ENCODE results near the gene IQCC.
"Not testable (repeated sequence)": the region's sequence is repeated elsewhere in the genome, so short reads cannot be mapped to it uniquely, and the experiment has no call there.

Gene IQCC

DNA sequence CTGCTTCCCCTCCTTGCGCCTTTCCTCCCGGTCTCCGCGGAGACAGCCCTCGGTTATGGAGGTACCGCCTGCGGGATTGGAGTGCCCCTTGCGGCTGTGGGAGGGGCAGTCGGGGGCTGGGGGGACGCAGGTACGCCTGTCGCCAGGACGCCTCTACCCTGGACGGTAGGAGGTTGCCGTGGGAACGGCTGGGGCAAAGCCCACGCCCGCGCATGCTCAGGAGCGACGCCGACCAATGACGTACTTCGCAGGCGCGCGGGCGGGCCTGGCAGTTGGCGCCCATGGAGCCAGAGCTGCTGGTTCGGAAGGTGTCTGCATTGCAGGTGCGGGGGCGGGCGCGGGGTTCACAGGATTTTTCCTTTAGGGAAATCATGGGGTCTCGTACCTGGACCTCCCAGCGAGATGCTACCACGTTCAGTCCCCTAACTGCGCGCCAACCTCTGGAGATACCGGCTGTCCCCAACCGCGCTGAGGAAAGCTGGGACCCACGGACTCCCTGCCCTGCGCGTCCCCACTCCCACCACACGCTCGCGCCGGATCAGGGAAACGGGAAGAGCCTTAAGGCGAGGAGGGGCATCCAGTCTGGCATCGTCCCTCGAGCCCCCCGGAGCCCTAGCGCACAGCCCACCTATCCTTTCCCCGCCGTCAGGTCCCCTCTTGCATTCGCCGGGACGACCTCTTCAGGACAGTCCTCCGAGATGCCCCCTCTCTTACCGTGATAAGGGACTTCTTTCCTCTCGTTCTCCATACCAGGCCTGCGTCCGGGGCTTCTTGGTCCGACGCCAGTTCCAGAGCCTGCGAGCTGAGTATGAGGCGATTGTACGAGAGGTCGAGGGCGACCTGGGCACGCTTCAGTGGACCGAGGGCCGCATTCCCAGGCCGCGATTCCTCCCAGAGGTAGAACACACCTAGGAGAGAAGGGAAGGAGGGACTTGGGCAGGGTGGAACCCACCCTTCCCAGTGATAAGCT, at the start of gene IQCC:
IQCC (plus strand) TSS at position 271 of the 970 bp plus-strand sequence; CDS start at position 282, 11 bp downstream.
- intact Hi-C loops (cut with DNase I) = no loop called here
- peak; percentile 78 to 98 (median 86) for DNase-seq

DNA sequence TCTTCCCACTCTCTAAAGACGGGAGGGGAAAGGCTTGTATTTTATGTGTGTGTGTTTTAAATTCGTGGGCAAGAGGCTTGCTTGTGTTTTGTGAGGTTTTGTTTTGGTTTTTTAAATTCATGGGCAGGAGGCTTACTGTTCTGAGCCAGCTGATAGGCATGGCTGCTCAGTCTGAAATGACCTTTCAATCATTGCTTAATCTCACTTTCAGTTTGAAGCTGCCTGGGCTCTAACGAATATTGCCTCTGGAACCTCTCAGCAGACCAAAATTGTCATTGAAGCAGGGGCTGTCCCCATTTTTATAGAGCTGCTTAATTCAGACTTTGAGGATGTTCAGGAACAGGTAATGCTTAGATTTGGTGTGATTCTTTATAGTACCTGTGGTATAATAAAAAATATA, 46.3 kb upstream of the IQCC start:
- intact Hi-C loops (cut with DNase I) = no loop called here
- no peak for DNase-seq

DNA sequence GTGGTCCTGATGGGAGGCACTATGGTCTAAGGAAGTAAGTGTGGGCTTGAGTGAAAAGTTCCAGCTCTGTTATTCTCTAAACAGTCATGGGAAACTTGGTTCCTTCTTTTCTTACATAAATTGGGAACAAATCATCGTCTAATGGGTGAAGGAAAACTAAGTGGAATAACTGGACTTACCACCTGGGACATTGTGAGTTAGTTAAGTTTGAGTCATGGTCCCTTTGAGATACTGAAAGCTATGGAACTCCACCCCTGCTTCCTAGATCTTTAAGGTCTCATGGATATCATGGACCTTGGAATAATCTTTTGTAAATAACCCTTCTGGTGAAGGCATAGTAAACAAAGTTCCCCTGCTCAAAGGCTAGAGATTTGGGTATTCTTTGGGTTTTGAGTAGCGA, 42.1 kb upstream of the IQCC start:
- intact Hi-C loops (cut with DNase I) = no loop called here
- no peak for DNase-seq

GRCh38 chr1:32165633-32166032, 39.8 kb upstream of the IQCC start:
- intact Hi-C loops (cut with DNase I); DNase-seq: not testable (repeated sequence)

DNA sequence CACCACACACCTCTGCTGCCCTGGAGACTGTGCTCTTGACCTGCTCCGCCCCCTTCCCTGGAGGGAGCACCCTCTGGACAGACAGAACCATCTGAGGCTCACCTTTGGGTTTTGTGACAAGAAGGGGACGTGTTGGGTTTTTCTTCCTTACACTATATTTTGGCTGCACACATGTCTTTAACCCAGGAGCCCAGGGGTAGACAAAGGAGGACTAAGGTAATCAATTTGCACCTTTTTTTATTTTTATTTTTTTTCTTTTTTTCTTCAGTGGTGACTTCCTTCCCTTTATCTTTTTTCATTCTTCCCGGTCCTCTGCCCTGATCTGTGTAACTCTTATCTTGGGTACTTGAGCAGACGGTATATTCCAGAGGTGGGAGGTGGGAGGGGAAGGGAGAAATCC, 34.5 kb upstream of the IQCC start:
- intact Hi-C loops (cut with DNase I) = loop anchor here (10.0 kb wide), 1 partner anchor 56 kb away; no protein-coding TSS in a partner anchor
- DNase-seq = no peak

DNA sequence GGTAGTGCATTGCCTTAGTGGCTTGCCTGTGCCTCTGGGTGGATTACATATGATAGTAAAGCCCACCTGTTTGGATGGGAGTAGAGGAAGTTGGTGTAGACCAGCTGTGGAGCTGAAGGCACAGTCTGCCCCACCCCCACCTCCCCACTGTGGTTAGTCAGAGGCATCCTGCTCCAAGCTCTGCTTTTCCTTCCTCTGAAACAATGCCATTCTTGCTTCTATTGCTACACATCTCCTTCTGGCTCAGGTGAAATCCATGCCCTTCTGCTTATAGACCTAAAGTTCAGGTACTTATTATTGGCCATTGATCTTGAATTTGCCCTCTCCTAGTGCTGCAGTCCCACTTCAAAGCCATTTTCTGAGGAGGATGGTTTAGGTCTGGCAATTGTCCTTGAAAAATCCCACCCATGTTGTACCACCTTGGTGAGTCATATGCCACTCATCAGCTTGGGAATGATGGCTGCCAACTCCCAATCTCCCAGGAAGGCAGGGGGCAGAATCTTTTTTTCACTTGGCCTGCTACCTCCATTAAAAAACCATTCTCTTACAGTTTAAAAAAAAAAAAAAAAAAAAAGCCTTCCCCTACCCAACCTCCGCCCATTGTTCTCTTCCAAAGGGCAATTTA, 32.7 kb upstream of the IQCC start:
- no peak for DNase-seq
- intact Hi-C loops (cut with DNase I) = loop anchor here (10.0 kb wide), 1 partner anchor 58 kb away; no protein-coding TSS in a partner anchor

- no peak for DNase-seq
- intact Hi-C loops (cut with DNase I) = loop anchor here (10.0 kb wide), 1 partner anchor 64 kb away; no protein-coding TSS in a partner anchor
Observed at GRCh38 chr1:32178380-32179192, 26.9 kb upstream of the IQCC start.

DNA sequence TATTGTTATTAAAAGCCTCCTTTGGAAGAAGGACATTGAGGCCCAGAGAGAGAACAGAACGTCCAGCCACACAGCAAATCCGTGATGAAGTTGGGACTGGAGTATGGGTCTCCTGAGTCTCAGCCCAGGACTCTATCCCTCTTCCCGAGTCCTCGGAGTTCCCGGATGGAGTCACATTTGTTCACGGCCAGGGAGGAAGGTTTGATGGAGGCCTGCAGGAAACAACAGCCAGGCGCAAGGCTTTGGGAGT, 26.4 kb upstream of the IQCC start:
- no peak for DNase-seq
- intact Hi-C loops (cut with DNase I) = loop anchor here (10.0 kb wide), 1 partner anchor 64 kb away; no protein-coding TSS in a partner anchor

- peak; percentile 92 to 99 (median 94) for DNase-seq
- intact Hi-C loops (cut with DNase I) = loop anchor here (10.0 kb wide), 1 partner anchor 65 kb away; no protein-coding TSS in a partner anchor
Observed at GRCh38 chr1:32179443-32180185, 25.9 kb upstream of the IQCC start, which contains the start of gene TXLNA. TSS of gene TXLNA (plus strand) at chr1:32179675. CDS start at chr1:32180346, 671 bp downstream.

DNA sequence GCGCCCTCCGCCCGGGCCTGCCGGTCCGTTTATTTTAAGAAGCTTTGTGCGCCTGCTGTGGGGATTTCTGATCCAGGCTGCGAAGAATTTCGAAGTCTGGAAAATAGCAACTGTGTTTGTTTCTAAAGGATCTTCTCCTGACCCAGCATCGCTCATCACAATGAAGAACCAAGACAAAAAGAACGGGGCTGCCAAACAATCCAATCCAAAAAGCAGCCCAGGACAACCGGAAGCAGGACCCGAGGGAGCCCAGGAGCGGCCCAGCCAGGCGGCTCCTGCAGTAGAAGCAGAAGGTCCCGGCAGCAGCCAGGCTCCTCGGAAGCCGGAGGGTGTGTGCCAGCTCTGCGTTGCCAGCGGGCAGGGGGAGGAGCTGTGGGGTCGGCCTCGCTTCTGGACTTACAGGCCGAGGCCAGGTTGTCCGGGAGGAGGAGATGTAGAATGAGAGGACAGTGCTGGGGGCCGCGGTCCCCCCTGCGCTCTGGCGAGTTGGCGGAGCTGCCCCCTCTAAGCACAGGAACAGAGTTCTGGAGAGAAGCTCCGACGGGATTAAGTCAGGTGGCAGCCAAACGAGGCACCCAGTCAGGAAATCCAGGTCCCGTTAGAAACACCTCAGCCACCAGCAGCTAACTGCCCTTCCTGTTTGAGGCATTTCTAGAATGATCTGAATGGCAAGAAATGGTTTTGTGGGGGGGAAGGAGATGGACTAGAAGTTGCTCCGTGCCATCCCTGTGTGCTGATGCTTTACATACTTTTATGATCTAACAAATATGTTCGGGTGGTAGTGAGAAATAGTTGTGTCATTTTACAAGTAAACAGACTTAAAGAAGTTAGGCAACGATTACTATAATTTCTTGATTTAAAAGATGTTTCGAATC, 25.0 kb upstream of the IQCC start:
- DNase-seq = peak in 5 of 10 donors; percentile 26 to 90 (median 80)

DNA sequence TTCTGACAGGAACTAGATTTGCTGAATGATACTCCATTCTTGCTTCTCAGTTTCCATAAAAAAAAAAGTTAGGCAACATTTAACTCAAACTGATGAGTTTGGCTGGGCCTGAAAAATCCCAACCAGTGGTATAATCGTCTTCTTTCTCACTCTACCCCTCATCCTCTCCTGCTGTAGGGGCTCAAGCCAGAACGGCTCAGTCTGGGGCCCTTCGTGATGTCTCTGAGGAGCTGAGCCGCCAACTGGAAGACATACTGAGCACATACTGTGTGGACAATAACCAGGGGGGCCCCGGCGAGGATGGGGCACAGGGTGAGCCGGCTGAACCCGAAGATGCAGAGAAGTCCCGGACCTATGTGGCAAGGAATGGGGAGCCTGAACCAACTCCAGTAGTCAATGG, 24.4 kb upstream of the IQCC start:
- intact Hi-C loops (cut with DNase I) = no loop called here
- DNase-seq = peak in 1 of 10 donors; percentile 65

More for the DNA sequence above, 25.0 kb upstream of the IQCC start:
- intact Hi-C loops (cut with DNase I) = no loop called here

GRCh38 chr1:32181563-32181962, 23.9 kb upstream of the IQCC start:
- no peak for DNase-seq
- intact Hi-C loops (cut with DNase I) = no loop called here

DNA sequence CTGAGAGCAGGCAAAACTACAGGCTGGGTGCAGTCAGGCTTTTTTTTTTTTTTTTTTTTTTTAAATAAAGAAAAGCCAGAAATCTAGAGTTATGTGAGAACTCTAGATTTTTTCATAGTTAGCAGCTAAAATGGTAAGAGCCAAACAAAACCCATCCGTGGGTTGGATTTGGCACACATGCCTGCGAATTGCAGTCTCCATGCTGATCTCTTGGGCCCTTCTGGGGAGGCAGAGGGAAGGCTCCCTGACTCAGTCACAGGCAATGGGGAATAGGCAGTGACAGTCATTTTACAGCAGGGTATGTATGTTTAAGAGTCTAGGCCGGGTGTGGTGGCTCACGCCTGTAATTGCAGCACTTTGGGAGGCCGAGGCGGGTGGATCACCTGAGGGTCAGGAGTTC, 23.4 kb upstream of the IQCC start:
- intact Hi-C loops (cut with DNase I) = no loop called here
- DNase-seq = peak in 1 of 10 donors; percentile 84

- intact Hi-C loops (cut with DNase I) = no loop called here
- DNase-seq = peak in 1 of 10 donors; percentile 19
Observed at GRCh38 chr1:32184650-32185049, 20.8 kb upstream of the IQCC start.

- no peak for DNase-seq
- intact Hi-C loops (cut with DNase I) = no loop called here
Observed at GRCh38 chr1:32186077-32186476, 19.4 kb upstream of the IQCC start.

- intact Hi-C loops (cut with DNase I) = no loop called here
- DNase-seq = no peak
Observed at GRCh38 chr1:32186491-32186890, 19.0 kb upstream of the IQCC start.

DNA sequence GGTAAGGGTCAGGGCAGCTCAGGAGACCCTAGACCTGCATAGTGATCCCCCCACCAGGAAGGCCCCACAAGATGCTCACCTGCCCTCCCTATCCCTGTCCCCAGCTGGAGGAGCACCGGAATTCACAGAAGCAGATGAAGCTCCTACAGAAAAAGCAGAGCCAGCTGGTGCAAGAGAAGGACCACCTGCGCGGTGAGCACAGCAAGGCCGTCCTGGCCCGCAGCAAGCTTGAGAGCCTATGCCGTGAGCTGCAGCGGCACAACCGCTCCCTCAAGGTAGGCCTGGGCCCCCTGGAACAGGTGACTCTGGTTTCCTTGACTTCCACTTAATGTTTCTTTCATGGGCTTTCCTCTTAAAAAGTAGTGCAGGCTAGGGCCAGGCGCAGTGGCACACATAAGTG, 17.6 kb upstream of the IQCC start:
- intact Hi-C loops (cut with DNase I) = no loop called here
- DNase-seq = peak in 1 of 10 donors; percentile 35

DNA sequence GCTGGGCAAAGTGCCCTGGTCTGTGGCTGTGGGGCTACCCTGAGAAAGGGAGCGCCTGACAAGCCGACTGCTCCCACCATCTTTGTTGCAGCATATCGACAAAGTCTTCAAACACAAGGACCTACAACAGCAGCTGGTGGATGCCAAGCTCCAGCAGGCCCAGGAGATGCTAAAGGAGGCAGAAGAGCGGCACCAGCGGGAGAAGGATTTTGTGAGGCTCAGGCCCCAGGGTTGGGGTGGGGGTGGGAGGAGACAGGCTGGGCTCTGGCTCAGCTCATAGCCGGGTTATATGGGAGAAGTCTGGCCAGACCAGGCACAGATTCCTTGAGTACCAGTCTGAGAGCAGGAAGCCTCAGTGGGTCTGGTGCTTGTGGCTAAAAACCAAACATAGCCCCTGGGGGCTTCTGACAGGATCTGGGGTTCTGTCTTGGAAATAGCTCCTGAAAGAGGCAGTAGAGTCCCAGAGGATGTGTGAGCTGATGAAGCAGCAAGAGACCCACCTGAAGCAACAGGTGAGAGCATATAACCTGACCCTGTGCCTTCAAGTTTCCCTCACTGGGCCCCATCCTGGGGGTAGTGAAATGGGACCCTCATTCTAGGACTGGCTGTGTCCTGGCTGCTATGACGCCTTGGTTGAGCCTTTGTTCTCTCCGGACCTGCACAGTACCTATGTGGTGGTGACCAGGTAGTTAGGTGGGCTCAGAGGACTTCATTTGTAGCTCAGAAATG, 13.1 kb upstream of the IQCC start:
- intact Hi-C loops (cut with DNase I) = no loop called here
- DNase-seq = peak in 1 of 10 donors; percentile 52
